ENCODE data around the gene CFAP410.

Gene CFAP410

DNA sequence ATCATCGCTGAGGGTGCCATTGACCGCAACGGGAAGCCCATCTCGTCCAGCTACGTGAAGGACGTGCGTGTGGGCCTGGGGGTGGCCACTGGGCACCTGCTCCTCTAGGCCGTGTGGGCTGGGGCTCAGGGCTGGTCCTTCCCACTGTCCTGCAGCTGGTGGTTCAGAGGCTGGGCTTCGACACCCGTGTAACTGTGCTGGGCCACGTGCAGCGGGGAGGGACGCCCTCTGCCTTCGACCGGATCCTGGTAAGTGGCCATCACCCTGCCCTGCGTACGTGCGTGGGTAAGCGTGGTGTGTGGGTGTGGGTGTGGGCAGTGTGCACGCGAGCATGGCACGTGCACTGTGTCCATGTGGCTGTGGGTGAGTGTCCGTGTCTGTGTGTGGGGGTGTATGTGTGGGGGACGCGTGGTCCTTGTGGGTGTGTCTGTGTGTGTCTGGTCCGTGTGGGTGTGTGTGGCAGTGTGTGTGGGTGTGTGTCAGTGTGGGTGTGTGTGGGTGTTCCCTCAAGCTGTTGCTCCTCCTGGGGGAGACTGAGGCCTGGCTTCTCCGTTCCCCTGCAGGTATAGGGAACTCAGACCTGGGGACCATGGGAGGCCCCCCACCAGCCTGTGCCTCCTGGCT is 22.8 kb downstream of the CFAP410 start:
- DNase-seq = no peak

DNA sequence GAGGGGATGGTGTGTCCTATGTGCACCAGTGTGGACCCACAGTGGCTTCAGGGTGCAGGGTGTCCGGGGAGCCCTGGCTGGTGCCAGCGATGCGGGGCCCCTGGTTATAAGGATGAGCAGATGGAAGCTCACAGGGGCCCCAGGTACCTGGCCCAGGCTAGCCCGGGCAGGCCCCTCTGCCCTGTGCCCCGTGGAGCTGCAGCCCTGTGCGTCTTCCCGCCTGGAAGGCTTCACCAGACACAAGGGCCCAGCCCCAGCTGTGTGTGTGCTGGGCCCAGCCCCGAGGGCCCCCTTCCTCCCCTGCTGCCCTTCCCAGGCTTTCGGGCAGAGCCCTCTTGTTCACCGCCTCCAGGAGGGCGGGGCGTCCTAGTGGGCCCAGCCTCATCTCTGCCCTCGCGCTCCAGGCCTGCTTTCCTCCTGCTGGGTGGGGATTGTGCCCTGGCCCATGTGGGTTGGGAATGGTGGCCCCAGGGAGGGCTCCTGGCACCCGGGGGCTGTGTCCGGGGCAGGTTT is 23.4 kb downstream of the CFAP410 start:
- no peak for DNase-seq

DNA sequence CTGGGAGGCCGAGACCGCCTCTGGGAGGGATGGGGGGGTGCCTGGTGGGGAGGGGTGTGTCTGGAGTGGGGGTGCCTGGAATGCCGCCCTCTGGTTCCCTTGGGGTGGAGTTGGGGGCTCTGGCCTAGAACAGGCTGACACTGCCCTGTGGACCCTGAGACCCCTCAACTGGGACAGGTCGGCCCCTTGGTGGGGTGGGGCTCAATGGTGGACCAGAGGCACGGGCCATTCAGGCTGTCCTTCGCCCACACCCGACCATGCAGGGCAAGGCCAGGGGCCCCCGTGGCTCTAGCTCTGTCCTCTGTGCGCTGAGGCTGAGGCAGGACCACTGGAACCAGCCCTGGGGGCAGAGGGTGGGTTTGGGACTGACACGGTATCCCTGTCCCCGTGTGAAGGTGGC is 24.6 kb downstream of the CFAP410 start:
- DNase-seq = no peak

- no peak for DNase-seq
These were observed 25.1 kb downstream of the CFAP410 start for GRCh38 chr21:44314128-44314527.

GRCh38 chr21:44313451-44313850 is 25.7 kb downstream of the CFAP410 start:
- no peak for DNase-seq

DNA sequence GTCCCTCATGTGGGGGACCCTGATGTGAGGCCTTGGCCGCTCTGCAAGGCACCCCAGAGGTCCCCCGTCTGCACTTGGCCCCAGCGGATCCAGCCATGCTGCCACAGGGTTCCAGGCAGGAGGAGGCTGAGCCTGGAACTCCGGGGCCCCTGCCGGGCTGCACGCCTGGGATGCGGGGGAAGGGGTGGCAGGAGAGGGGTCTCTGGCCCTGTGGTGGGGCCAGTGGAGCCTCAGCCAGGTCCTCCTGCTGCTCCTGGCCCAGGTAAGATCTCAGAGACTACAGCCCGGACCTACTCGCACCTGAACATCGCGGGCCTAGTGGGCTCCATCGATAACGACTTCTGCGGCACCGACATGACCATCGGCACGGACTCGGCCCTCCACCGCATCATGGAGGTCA is 26.5 kb downstream of the CFAP410 start:
- no peak for DNase-seq

DNA sequence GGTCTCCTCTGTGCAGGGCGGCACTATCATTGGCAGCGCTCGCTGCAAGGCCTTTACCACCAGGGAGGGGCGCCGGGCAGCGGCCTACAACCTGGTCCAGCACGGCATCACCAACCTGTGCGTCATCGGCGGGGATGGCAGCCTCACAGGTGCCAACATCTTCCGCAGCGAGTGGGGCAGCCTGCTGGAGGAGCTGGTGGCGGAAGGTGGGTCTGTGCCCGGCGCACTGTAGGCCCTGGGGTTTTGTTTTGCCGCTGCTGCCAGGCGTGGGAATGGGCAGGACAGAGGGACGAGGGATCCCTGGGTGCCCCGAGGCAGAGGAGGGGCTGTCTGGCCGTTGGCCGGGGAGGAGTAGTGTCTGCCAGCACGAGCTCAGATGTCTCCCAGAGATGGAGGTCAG is 27.1 kb downstream of the CFAP410 start:
- DNase-seq = no peak

DNA sequence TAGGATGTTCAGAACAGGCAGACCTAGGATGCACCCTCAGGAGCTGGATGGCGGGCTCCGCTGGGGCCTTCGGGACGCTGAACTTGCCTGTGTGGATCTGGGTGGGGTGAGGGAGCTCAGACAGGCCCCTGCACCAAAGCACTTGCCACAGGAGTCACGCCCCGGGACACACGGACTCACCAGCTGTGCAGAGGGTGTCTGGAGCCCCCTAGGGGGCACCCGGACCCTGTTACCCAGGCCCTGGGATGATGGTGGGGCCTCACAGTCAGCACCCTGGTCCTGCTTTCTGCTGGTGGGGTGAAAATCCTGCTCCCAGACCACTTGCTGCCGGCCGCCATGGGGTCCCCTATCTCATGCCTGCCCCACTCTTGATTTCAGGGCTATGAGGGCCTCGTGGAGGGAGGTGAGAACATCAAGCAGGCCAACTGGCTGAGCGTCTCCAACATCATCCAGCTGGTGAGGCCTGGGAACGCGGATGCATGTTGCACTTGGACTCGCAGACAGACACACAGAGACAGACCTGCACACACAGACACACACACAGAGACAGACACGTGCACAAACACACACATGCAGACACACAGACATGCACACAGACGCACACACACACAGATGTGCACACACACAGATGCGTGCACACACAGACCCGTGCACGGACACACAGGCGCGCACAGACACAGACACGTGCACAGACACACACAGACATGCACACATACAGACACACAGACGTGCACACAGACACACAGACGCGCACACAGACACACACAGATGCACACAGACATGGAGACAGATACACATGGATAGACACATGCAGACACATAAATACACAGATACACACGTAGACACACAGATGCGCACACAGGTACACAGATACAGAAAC is 28.3 kb downstream of the CFAP410 start:
- DNase-seq = no peak

DNA sequence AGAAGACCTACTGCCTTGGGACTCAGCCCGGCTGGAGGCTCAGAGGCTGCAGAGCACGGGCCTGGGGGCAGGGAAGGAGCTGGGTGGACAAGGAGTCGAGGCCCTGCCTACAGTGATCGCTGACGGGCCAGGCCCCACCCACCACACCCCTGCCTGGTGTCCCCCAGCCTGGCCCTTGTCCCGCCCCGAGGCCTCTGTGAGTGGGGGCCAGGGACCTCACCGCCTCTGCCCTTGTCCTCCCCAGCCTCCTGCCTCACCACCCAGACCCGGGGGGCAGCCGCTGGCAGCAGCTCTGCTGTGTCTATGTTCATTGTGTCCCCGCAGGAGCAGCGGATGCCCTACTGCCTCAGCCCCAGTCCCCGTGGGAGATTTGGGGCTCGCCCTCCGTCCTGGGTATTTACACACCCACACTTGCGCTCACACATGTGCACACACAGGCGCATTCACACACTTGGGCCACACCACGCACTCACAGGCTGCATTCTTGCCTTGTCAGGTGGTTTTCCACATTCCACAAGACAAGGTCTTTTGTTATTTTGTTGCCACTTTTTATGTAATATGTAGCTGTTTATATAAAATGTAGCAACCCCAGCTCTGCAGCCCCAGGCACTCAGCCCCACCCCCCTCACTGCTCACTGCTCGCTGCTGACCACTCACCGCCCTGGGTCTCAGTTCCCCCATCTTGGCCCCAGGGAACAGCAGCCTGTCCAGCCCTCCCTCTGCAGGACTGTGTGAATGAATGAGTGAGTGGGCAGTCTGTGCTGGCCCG is 32.1 kb downstream of the CFAP410 start:
- DNase-seq = no peak

GRCh38 chr21:44305691-44306090 is 33.5 kb downstream of the CFAP410 start:
- peak; percentile 31 to 57 (median 37) for DNase-seq

GRCh38 chr21:44304877-44305293 is 34.3 kb downstream of the CFAP410 start:
- peak; percentile 44 to 66 (median 55) for DNase-seq

DNA sequence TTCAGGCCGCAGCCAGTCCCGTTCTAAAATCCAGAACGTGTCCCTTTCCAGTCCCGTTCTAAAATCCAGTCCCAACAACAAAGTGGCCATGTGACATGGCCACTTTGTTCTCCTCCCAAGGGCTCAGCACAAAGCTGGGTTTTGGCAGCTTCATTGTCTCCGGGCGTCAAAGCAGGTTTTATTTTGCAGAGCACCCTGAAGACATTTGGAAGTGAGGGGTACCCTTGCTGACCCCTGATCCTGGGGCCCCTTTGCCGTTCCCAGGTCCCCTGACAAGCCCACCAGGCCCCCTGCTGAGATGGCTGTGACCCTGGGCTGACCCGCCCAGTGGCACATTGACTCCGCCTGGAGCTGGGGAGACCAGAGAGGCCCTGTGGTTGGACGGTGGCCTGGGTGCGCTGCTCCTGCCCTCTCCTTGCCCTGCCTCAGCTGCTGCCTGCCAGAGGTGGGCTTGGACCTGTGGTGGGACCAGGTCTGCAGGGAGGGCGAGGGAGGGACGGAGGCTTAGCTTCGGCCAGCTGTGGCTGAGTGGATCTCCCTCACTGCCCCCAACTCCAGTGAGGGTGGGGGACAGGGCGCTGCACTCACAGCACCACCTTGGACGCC is 35.1 kb downstream of the CFAP410 start:
- DNase-seq = no peak

DNA sequence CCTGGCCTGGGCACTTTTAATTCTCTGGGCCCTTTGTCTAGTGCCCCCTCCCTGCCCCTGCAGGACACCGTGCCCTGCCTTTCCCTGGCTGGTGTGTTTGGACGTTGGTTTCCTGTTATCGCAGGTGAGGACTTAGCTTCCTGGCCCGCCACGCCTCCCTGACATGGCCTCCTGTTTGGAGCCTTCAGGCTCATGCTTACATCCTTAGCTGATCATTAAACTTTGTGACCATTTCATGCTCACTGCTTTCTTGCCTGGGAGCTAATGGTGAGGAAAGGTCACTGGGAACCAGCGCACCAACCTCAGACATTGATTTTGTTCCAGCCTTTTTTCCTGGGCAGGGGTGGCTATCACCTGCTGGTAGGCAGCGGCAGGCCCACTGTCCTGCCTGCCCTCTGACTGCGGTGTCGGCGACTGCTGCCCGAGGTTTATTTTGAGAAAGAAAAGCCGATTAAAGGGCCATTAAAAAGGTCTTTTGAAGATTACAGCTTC is 35.7 kb downstream of the CFAP410 start:
- DNase-seq = no peak

DNA sequence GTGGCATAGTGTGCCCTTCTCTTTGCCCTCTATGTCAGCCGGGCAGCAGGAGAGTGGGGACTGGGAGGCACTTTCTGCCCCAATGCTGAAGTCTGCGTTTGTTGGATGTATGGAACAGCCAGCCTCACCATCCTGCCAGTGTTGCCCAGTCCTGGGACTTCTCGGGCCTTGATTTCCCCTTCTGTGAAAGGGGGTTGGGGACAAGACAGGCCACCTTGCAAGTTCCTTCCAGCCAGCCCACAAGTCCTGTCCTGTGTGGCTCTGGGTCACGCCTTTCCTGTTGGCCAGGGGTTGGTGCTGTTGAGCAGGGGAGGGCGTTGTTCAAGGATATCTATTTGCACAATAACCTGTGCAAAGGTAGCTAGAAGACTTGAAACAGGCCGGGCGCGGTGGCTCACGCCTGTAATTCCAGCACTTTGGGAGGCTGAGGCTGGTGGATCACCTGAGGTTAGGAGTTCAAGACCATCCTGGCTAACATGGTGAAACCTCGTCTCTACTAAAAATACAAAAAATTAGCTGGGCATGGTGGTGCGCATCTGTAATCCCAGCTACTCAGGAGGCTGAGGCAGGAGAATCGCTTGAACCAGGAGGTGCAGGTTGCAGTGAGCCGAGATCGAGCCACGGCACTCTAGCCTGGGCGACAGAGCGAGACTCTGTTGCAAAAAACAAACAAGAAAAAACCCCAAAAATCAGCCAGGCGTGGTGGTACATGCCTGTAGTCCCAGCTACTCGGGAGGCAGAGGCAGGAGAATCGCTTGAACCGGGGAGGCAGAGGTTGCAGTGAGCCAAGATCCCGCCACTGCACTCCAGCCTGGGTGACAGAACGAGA is 36.4 kb downstream of the CFAP410 start:
- DNase-seq = peak in 1 of 3 donors; percentile 24

- peak; percentile 37 to 64 (median 59) for DNase-seq
These were observed 37.2 kb downstream of the CFAP410 start for GRCh38 chr21:44301961-44302406.

- no peak for DNase-seq
These were observed 38.0 kb downstream of the CFAP410 start for GRCh38 chr21:44301141-44301540.

GRCh38 chr21:44300262-44300959 is 38.8 kb downstream of the CFAP410 start:
- DNase-seq = peak; percentile 71 to 92 (median 83)

GRCh38 chr21:44299458-44300261 is 39.5 kb downstream of the CFAP410 start, which contains the start of gene PFKL:
TSS of gene PFKL (plus strand) at chr21:44300053. CDS start at chr21:44300106, 53 bp downstream.
- DNase-seq = peak; percentile 66 to 93 (median 82)

DNA sequence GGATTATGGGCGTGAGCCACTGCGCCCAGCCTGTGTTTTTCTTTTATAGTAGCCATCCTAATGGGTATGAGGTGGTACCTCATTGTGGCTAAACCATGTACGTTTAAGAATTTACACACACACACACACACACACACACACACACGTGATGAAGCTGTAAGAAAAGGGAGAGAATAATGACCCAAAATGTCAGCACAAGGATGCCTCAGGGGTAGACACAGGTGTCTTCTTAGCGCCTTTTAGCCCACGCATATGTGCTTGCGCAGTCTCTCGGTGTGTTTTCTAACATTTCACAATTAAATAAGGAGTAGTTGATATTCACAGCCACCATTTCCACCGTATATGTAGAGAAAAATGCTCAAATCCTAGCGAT is 40.1 kb downstream of the CFAP410 start:
- peak; percentile 22 to 39 (median 32) for DNase-seq

- no peak for DNase-seq
These were observed 40.9 kb downstream of the CFAP410 start for GRCh38 chr21:44298301-44298700.
